GM12892 (cell line): ENCODE results near the gene MATN1.

Experiments
- POLR2A ChIP-seq: IDR thresholded peaks from 2 replicates; pipeline ENCODE4 v1.6.1; 2011; ENCODE audit warnings: low read depth, low read length, control low read depth
- POLR2AphosphoS5 ChIP-seq: IDR thresholded peaks from 2 replicates; pipeline ENCODE4 v1.6.1; 2011; ENCODE audit warnings: low read depth, low read length, control low read depth

DNA sequence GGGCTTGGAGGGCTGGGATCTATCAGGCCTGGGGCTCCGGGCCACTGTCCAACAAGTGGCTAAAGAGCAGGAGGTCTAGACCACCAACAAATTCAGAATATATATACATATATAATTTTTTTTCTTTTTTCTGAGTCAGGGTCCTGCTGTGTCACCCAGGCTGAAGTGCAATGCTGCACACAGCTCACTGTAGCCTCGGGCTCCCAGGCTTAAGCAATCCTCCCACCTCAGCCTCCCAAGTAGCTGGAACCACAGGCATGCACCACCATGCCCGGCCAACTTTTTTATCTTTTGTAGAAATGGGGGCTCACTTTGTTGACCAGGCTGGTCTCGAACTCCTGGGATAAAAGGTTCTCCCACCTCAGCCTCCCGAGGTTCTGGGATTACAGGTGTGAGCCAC lies 41.0 kb upstream of the MATN1 start:
- no peak for TF ChIP-seq POLR2AphosphoS5
- no peak for TF ChIP-seq POLR2A
